Esophagus muscularis mucosa (tissue), 3 donors: ENCODE results near the gene PHKB.

Source experiments
- CTCF ChIP-seq, 3 experiments: fragments of 200-600 bp in 2 of 3; fragments of 450-650 bp in 1 of 3; sonication (generic) in 2 of 3; IDR thresholded peaks; one replicate each; pipeline ENCODE4 v1.5.1; 2017 to 2019; ENCODE audit warnings: antibody characterized with exemption in 3 of 3, mild to moderate bottlenecking in 2 of 3, moderate library complexity in 1 of 3
- POLR2A ChIP-seq: fragments of 450-650 bp; IDR thresholded peaks from one replicate; pipeline ENCODE4 v1.6.1; 2017; ENCODE audit warnings: antibody characterized with exemption, moderate library complexity, mild to moderate bottlenecking, low read depth
- POLR2AphosphoS5 ChIP-seq, 2 donors: sonication (generic); formaldehyde crosslinking; IDR thresholded peaks; one replicate each; pipeline ENCODE4 v1.6.1; 2017; ENCODE audit warnings: antibody characterized with exemption in 2 of 2

GRCh38 chr16:47592232-47592631, 131.1 kb downstream of the PHKB start:
- TF ChIP-seq CTCF (IDR thresholded peaks at IDR 0.05) (no peak), POLR2A (no peak), POLR2AphosphoS5 (IDR thresholded peaks at IDR 0.05) (no peak)
